Esophagus mucosa (tissue), 1 donor: Measurements from ENCODE around the gene WSB2. TPM values are rescaled to one million over a fixed set of nuclear protein-coding genes. Genes with fewer than 3 reads are reported as not detected.
A peak's percentile ranks its signal among the peaks of the same experiment; 100 is the strongest.

Source experiments
- ATAC-seq: fragments of 200-7000 bp; cut with Tn5 transposase; one replicate; pipeline ENCODE4 v1.9.1; 2020
- total RNA-seq: library from RNA; stranded (reverse); gene quantifications from one replicate; pipeline ENCODE4 v1.2.4, GENCODE V29; 2023
- donor health status: DM: yes; HTN: yes; CAD: no.

The WSB2 gene
- total RNA-seq, 1 donor from 2014 or later: 86.7 TPM

DNA sequence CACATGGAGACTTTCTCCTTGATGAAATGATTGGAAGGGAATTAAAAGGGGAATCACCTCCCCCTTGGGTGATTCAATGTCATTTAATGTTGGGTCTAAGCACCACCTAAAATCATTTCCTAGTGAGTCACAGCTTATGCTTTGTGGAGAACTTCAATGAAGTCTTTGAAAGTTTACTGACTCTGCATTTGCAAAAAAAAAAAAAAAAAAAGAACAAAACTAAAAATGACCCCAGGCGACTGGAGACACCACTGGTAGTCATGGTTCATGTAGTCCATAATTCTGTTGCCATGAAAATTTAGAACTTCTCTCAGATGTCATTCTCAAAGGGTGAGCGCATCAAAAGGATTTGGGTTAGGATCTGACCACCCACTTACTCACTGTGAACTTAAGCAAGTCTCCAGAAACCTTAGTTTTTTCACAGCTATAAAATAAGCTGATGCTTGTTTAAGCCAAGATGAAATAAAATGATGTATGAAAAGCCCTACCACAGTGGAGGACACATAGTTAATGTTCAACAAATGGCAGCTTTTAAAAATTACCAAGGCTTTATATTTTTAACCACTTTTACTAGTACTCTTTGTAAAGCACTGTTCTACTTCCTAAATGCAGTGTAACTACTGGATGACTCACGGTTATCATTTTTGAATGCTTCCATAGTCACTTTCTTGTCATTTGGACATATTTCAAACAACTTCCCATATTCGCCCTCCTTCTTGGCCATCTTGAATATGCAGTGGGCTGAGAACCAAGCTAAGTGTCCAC lies 74.1 kb downstream of the WSB2 start:
- ATAC-seq: peak; percentile 91

DNA sequence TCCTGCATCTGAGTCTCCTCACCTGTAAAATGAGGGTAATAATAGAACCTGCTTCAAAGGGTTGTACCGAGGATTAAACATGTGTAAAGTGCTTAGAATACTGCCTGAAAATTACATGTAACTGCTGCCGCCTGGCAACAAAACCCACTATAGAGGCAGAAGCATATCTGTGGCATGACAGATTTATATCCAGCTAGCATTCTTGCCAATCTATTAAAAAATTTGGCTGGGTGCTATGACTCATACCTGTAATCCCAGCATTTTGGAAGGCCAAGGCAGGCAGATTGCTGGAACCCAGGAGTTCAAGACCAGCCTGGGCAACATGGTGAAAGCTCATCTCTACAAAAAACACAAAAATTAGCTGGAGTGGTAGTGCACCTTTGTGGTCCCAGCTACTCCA lies 75.8 kb downstream of the WSB2 start:
- no peak for ATAC-seq

Other genes starting within 250 kb of the WSB2 start
- gene KSR2, start 92.2 kb downstream of the WSB2 start, total RNA-seq: 0.28 TPM
- gene RFC5, start 44.5 kb downstream of the WSB2 start, total RNA-seq: 16.2 TPM
- gene VSIG10, start 42.8 kb upstream of the WSB2 start, total RNA-seq: 14.5 TPM
- 142 TPM for gene PEBP1, start 74.9 kb upstream of the WSB2 start, total RNA-seq